Ovary (tissue), 9 donors: Measurements from ENCODE around the gene RBM46. TPM values are rescaled to one million over a fixed set of nuclear protein-coding genes. Genes with fewer than 3 reads are reported as not detected.

Experiments used
- DNase-seq, 5 donors: peaks; one replicate each; pipeline ENCODE4 v3.0.0-alpha.2; 2019 to 2020
- H3K27ac ChIP-seq, 2 donors: fragments of 200-600 bp; one replicate each; pipeline versions ENCODE4 v1.5.1 to v1.8.0; 2019 to 2022
- H3K27me3 ChIP-seq: fragments of 200-600 bp; one replicate; pipeline ENCODE4 v1.8.0; 2022
- H3K36me3 ChIP-seq: fragments of 200-600 bp; sonication (generic); one replicate; pipeline ENCODE4 v1.5.1; 2019
- H3K4me1 ChIP-seq: one replicate; pipeline ENCODE4 v1.8.1; 2013; ENCODE audit warnings: mild to moderate bottlenecking, moderate library complexity; ENCODE audit not compliant: insufficient read depth
- H3K4me3 ChIP-seq: fragments of 200-600 bp; sonication (generic); one replicate; pipeline ENCODE4 v1.5.1; 2017
- H3K9me3 ChIP-seq, 2 donors: fragments of 200-600 bp in 1 of 2; sonication (generic) in 1 of 2; one replicate each; pipeline versions ENCODE4 v1.5.1 to v1.8.1; 2013 to 2019; ENCODE audit warnings: mild to moderate bottlenecking in 1 of 2, moderate library complexity in 1 of 2
- CTCF ChIP-seq, 3 donors: fragments of 450-650 bp in 2 of 3; fragments of 200-600 bp in 1 of 3; IDR thresholded peaks; one replicate each; pipeline versions ENCODE4 v1.5.1 to v1.8.0; 2016 to 2022; ENCODE audit warnings: antibody characterized with exemption in 3 of 3, mild to moderate bottlenecking in 1 of 3
- EP300 ChIP-seq: sonication (generic); formaldehyde crosslinking; IDR thresholded peaks from one replicate; pipeline ENCODE4 v1.6.1; 2017; ENCODE audit warnings: antibody characterized with exemption
- POLR2A ChIP-seq: fragments of 450-650 bp; IDR thresholded peaks from one replicate; pipeline ENCODE4 v1.6.1; 2017; ENCODE audit warnings: antibody characterized with exemption, mild to moderate bottlenecking, moderate library complexity
- WGBS, 3 donors: extraction: QIAGEN DNeasy Blood & Tissue Kit in 1 of 3; methylation state at CpG; one replicate each; pipeline versions ENCODE4 v1.1.5 to v1.1.7; 2013 to 2017; 5-methylcytosine and 5-hydroxymethylcytosine counted together
- intact Hi-C, 4 donors: fragments of 100-400 bp; cut with DNase I; formaldehyde crosslinking; loops; one replicate each; pipeline versions ENCODE4 v1.11.0 to v1.15.1; 2022 to 2023
- polyA plus RNA-seq, 2 donors: library from polyadenylated mRNA; stranded (reverse); fragments of 200-250 nt in 1 of 2; fragments of 350-450 nt in 1 of 2; fragmentation: Illumina TruSeq in 1 of 2; extraction: RNeasy Lipid Tissue Mini Kit (QIAGEN cat#74804) in 1 of 2; gene quantifications; one replicate each; pipeline ENCODE4 v1.2.3, GENCODE V29; 2013 to 2014
- total RNA-seq, 7 donors: library from RNA; depleted of rRNA in 2 of 7; stranded (reverse); fragments of >200 nt in 2 of 7; fragmentation: NEBNext Ultra II Directional in 3 of 7; extraction: Animal tissue kit (Norgen Biotek cat#: 25700) in 3 of 7; gene quantifications; one replicate each; pipeline versions ENCODE4 v1.1.0 to v1.2.4, GENCODE V29; 2016 to 2023
- donor health status: DM: no; HTN: no; CAD: no; lungs with moderate emphysema.
- donor health status: DM: no; HTN: no; CAD: no.
- donor health status: Bipolar disorder and iron deficiency.
- donor health status: DM: yes; HTN: yes; CAD: no.
- donor health status: DM: no; HTN: no; CAD: no.
- donor health status: DM: yes; HTN: yes; CAD: no.

RBM46 gene
- total and polyA plus RNA-seq, 9 donors, result 0.08 to 0.15 (median 0.15) TPM; not detected in 6

- H3K36me3 ChIP-seq, result no peaks in the 10 kb centered on the region
- intact Hi-C loops, result no loop called here
- no peak overlapping the region for H3K27ac ChIP-seq
- H3K4me1 ChIP-seq, result no peaks in the 10 kb centered on the region
- H3K9me3 ChIP-seq, result no peaks in the 10 kb centered on the region
- WGBS, 3 donors, result 56 to 85% (median 76%) methylated on average over 1 of the region's 1 CpG
- TF ChIP-seq CTCF (IDR thresholded peaks at IDR 0.05) (no peak), EP300 (no peak), POLR2A (no peak)
- H3K4me3 ChIP-seq, result no peak overlapping the region
- DNase-seq, result no peak
- no peaks in the 10 kb centered on the region for H3K27me3 ChIP-seq
Measured at GRCh38 chr4:154778264-154778663, 2.8 kb upstream of the RBM46 start.

GRCh38 chr4:154779362-154779947 is 1.6 kb upstream of the RBM46 start:
- Histone ChIP-seq H3K36me3 (no peaks in the 10 kb centered on the region), H3K9me3 (no peaks in the 10 kb centered on the region), H3K27me3 (no peaks in the 10 kb centered on the region), H3K27ac (no peak overlapping the region), H3K4me3 (no peak overlapping the region), H3K4me1 (no peaks in the 10 kb centered on the region)
- DNase-seq, result no peak
- intact Hi-C loops, result no loop called here
- WGBS, 3 donors, result 44 to 47% (median 45%) methylated on average over 3 of the region's 3 CpGs
- TF ChIP-seq POLR2A (no peak), CTCF (IDR thresholded peaks at IDR 0.05) (no peak), EP300 (no peak)

- H3K9me3 ChIP-seq, result no peaks in the 10 kb centered on the region
- no peaks in the 10 kb centered on the region for H3K36me3 ChIP-seq
- no peak for DNase-seq
- no peak overlapping the region for H3K4me3 ChIP-seq
- 73 to 81% (median 76%) methylated on average over 18 of the region's 18 CpGs for WGBS, 3 donors
- no peaks in the 10 kb centered on the region for H3K4me1 ChIP-seq
- intact Hi-C loops, result no loop called here
- no peaks in the 10 kb centered on the region for H3K27me3 ChIP-seq
- TF ChIP-seq EP300, result no peak
- TF ChIP-seq POLR2A, result no peak
- no peak for TF ChIP-seq CTCF (IDR thresholded peaks at IDR 0.05)
- H3K27ac ChIP-seq, result no peak overlapping the region
Measured at GRCh38 chr4:154781983-154782293, 866 bp downstream of the RBM46 start.

- Histone ChIP-seq H3K9me3 (no peaks in the 10 kb centered on the region), H3K4me1 (no peaks in the 10 kb centered on the region), H3K27me3 (no peaks in the 10 kb centered on the region), H3K27ac (no peak overlapping the region), H3K4me3 (no peak overlapping the region), H3K36me3 (no peaks in the 10 kb centered on the region)
- TF ChIP-seq CTCF (IDR thresholded peaks at IDR 0.05) (peak in 2 of 3 donors; percentile 9 to 27), POLR2A (no peak), EP300 (no peak)
- DNase-seq, result no peak
- intact Hi-C loops, result no loop called here
- 13 to 17% (median 14%) methylated on average over 3 of the region's 3 CpGs for WGBS, 3 donors
Measured at GRCh38 chr4:154807042-154807630, 26.1 kb downstream of the RBM46 start.
